Fibroblast of the aortic adventitia (primary cell): ENCODE data around the gene LRMDA. TPM values are rescaled to one million over a fixed set of nuclear protein-coding genes. Genes with fewer than 3 reads are reported as not detected.
"Not testable (repeated sequence)": the region's sequence is repeated elsewhere in the genome, so short reads cannot be mapped to it uniquely, and the experiment has no call there.

ENCODE experiments used
- DNase-seq: peaks from one replicate; pipeline ENCODE4 v3.0.0-alpha.2; 2010; ENCODE audit warnings: low read depth
- H3K4me3 ChIP-seq: 2 replicates; pipeline ENCODE4 v1.5.1; 2011; ENCODE audit warnings: low read depth, mild to moderate bottlenecking, control low read depth, low read length, moderate library complexity
- CTCF ChIP-seq: IDR thresholded peaks from 2 replicates; pipeline ENCODE4 v1.5.1; 2011; ENCODE audit warnings: mild to moderate bottlenecking, low read length, control low read depth, inconsistent platforms; ENCODE audit not compliant: insufficient read depth
- total RNA-seq: library from RNA; depleted of rRNA; stranded (reverse); fragments of >200 nt; gene quantifications from 2 replicates; pipeline ENCODE4 v1.2.3, GENCODE V29; 2012; ENCODE audit warnings: low replicate concordance

LRMDA gene
- total RNA-seq, 1 donor, result 6.3 TPM

- DNase-seq, result no peak
- no peak overlapping the region for H3K4me3 ChIP-seq
- no peak for TF ChIP-seq CTCF
Measured at GRCh38 chr10:75513292-75513885, 82.0 kb downstream of the LRMDA start.

GRCh38 chr10:75514830-75515229 lies 83.4 kb downstream of the LRMDA start:
- DNase-seq, result no peak
- H3K4me3 ChIP-seq, result no peak overlapping the region
- no peak for TF ChIP-seq CTCF

GRCh38 chr10:75516154-75516553 lies 84.7 kb downstream of the LRMDA start:
- not testable (repeated sequence) for DNase-seq, H3K4me3 ChIP-seq

- DNase-seq, H3K4me3 ChIP-seq: not testable (repeated sequence)
Measured at GRCh38 chr10:75519213-75519612, 87.8 kb downstream of the LRMDA start.

- not testable (repeated sequence) for H3K4me3 ChIP-seq, DNase-seq
Measured at GRCh38 chr10:75521194-75521829, 89.9 kb downstream of the LRMDA start.

- TF ChIP-seq CTCF, result no peak
- no peak overlapping the region for H3K4me3 ChIP-seq
- no peak for DNase-seq
Measured at GRCh38 chr10:75525067-75525466, 93.6 kb downstream of the LRMDA start.

- TF ChIP-seq CTCF, result no peak
- DNase-seq, result no peak
- no peak overlapping the region for H3K4me3 ChIP-seq
Measured at GRCh38 chr10:75525646-75526045, 94.2 kb downstream of the LRMDA start.

- TF ChIP-seq CTCF, result no peak
- no peak overlapping the region for H3K4me3 ChIP-seq
- DNase-seq, result no peak
Measured at GRCh38 chr10:75527542-75527941, 96.1 kb downstream of the LRMDA start.
